GM12874 (cell line): ENCODE data around the gene UBR1.

Experiments
- TF ChIP-seq, protein P1 (sequence below): IDR thresholded peaks from 2 replicates; pipeline ENCODE4 v1.5.1; 2011; ENCODE audit warnings: low read depth, mild to moderate bottlenecking, control low read depth, low read length, moderate library complexity; ENCODE audit not compliant: insufficient read depth

Gene UBR1

DNA sequence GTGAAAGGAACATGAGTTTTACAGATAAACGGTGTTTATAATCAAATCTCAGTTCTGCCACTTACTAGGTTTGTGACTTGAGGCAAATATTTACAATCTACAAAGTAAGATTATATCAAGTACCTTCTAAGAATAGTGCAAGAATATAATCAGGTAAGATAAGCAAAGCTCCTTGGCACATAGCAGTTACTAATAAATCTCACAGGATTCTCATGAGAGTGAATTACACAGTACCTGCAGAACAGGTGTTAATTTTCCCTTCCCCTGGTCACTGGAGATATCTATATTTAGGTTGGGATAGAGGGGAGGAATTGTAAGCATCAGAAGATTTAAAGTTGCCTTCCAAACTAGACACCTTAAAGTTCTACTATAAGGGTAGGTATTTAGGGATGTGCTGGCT lies 53.0 kb downstream of the UBR1 start:
- TF ChIP-seq, protein P1, sequence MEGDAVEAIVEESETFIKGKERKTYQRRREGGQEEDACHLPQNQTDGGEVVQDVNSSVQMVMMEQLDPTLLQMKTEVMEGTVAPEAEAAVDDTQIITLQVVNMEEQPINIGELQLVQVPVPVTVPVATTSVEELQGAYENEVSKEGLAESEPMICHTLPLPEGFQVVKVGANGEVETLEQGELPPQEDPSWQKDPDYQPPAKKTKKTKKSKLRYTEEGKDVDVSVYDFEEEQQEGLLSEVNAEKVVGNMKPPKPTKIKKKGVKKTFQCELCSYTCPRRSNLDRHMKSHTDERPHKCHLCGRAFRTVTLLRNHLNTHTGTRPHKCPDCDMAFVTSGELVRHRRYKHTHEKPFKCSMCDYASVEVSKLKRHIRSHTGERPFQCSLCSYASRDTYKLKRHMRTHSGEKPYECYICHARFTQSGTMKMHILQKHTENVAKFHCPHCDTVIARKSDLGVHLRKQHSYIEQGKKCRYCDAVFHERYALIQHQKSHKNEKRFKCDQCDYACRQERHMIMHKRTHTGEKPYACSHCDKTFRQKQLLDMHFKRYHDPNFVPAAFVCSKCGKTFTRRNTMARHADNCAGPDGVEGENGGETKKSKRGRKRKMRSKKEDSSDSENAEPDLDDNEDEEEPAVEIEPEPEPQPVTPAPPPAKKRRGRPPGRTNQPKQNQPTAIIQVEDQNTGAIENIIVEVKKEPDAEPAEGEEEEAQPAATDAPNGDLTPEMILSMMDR = no peak

DNA sequence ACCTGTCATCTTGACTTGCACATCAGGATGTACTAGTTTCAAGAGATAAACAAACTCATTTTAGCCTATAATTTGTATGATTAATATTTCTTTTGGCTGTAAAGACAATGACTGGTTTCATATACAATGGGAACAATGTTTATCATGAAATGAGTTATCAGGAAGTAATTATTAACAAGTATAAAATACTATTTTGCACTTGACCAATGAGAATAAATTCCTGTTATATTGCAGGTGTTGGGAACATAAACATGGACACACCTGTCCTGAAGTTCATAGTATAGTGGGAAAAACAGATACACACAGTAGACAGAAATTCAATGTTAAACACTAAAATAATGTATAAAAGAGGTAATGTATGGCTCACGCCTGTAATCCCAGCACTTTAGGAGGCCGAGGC lies 56.9 kb downstream of the UBR1 start:
- TF ChIP-seq, protein P1 = no peak

DNA sequence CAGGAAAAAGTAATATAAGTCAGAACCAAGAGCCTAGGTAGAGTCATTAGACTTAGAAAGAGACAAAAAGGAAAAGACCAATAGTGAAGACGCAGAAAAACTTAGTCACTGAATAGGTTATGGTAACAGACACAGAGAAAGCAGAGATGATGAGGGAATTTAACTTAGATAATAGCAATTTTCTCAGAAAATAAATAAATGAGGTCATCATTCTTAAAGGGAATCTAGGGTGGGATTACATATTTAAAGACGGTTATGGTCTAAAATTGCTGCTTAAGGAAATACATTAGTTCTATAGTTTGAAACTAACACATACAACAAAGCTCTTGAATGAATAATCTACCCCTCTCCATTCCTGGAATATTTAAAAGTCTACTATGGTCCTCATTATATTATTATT lies 59.4 kb downstream of the UBR1 start:
- TF ChIP-seq, protein P1 = no peak

DNA sequence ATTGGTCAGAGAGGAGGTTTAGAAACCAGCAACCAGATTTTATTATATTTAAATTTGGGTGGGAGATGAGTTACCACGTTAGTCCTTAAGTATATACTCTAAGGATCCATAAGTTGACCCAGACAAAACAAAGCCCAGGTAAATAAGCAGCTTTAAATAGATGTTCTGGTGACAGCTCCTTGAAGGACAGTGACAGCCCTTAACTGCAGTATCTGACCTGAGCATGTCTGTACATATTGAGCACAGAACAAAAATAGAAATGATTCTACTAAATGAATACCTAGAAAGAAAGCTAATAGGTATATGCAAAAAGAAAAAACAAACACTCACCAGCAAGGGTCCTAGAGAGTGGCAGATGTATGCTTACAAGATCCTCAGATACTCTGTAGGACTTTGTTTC lies 63.0 kb downstream of the UBR1 start:
- TF ChIP-seq, protein P1 = no peak

DNA sequence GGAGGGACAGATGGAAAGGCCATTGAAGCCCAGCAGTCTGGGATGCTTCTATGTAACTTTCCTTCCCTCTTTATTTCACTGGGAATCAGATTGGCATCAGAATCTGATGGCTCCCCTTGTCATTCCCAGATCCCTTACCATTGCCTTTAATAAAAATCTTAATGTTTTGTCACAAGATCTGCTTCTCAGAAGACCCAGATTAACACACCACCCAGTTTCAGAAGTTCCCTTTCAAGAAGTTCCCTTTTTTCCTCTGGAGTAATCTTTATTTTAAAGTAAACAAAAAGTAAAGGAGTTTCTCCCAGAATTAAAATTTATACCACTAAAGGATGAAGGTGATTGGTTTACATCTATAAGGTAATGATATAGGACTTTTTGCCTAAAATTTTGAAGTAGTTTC lies 76.4 kb downstream of the UBR1 start:
- TF ChIP-seq, protein P1 = no peak

DNA sequence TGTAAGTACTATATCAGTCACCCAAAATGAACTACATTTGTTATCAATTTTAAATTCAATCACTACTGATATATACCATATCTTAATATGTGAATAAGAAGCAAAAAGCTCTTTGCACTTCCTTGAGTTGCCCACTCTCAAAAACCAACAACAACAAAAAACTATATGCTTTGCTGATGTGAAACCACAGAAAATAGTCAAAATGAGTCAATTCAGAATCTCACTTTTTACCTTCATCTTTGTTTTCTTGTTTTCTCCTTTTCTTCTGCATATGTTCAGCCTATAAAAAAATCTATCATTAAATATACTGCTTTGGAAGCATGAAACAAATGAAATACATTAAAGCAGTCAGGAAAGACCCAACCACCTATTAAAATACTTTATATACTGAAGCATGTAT lies 80.7 kb downstream of the UBR1 start:
- TF ChIP-seq, protein P1 = no peak

DNA sequence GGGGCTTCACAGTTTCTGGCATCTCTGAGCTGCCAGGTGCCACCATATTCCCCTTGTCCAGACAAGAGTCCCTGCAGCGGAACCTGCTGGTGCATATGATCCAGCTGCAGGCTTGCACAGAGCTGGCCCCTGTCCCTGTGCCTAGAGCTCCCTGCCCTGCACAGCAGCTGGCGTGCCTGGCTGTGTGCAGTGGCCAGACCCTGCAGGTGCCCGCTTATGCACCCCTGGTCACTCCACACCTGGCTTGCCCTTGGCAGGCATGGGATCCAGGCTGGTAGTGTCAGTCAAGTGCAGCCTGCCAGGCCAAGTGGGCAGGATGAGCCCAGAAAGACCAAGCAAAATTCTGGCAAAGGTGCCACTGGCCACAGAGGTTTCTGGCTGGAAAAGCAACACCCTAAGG lies 96.6 kb downstream of the UBR1 start:
- TF ChIP-seq, protein P1 = no peak

DNA sequence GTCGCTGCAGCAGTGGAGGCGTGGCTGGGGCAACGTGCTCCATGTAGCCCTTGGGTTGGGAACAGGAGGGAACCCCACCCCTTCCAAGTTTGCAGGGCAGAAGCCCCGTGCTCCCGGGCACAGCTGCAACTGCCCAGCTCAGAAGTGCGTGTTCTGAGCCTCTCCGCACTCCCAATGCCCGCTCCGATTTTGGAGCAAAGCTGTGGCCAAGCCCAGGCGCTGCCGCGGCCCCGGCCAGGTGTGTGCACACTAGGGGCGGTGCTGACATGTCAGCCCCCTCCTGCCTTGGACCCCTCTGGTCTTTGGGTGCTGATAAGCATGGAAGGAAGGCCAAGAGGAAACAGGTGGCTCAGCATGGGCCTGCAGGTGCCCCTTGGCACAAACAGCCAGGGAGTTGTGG lies 97.7 kb downstream of the UBR1 start:
- TF ChIP-seq, protein P1 = no peak
